Left lung (tissue), 14 donors: ENCODE data around the gene TUBA3C. TPM values are rescaled to one million over a fixed set of nuclear protein-coding genes. Genes with fewer than 3 reads are reported as not detected.
"Not testable (repeated sequence)": the region's sequence is repeated elsewhere in the genome, so short reads cannot be mapped to it uniquely, and the experiment has no call there.

Experiments
- ATAC-seq: fragments of 200-7000 bp; cut with Tn5 transposase; one replicate; pipeline ENCODE4 v1.9.1; 2020; ENCODE audit warnings: moderate library complexity
- DNase-seq, 4 donors: peaks; one replicate each; pipeline ENCODE4 v3.0.0-alpha.2; 2013 to 2020
- H3K27ac ChIP-seq, 2 donors: fragments of 200-600 bp; sonication (generic) in 1 of 2; one replicate each; pipeline versions ENCODE4 v1.5.0 to v1.8.0; 2020 to 2021
- H3K27me3 ChIP-seq, 2 donors: fragments of 200-600 bp; sonication (generic) in 1 of 2; one replicate each; pipeline versions ENCODE4 v1.5.0 to v1.8.0; 2020 to 2021
- H3K36me3 ChIP-seq, 2 donors: fragments of 200-600 bp; sonication (generic) in 1 of 2; one replicate each; pipeline versions ENCODE4 v1.5.0 to v1.8.0; 2020 to 2021
- H3K4me1 ChIP-seq, 2 donors: fragments of 200-600 bp; one replicate each; pipeline ENCODE4 v1.8.0; 2021
- H3K4me3 ChIP-seq, 2 donors: fragments of 200-600 bp; sonication (generic) in 1 of 2; one replicate each; pipeline versions ENCODE4 v1.5.0 to v1.8.0; 2020 to 2021; ENCODE audit warnings: mild to moderate bottlenecking in 1 of 2
- H3K9me3 ChIP-seq, 2 donors: fragments of 200-600 bp; sonication (generic) in 1 of 2; one replicate each; pipeline versions ENCODE4 v1.5.0 to v1.8.0; 2020 to 2021
- intact Hi-C, 2 donors: fragments of 100-400 bp; cut with DNase I; formaldehyde crosslinking; loops; one replicate each; pipeline versions ENCODE4 v1.11.2 to v1.14.2; 2022
- long read RNA-seq, 12 donors: library from polyadenylated mRNA in 2 of 12; unstranded in 2 of 12; transcript quantifications; one replicate each; pipeline ENCODE4 v2.0.0 and lab custom pipeline, GENCODE V29; 2019 to 2026
- polyA plus RNA-seq, 6 donors: library from polyadenylated mRNA; unstranded; fragments of 120-200 nt; gene quantifications; one replicate each; pipeline ENCODE4 v1.2.1, GENCODE V29; 2013; ENCODE audit not compliant: insufficient read length in 6 of 6
- total RNA-seq, 2 donors: library from RNA; stranded (reverse); fragmentation: NEBNext Ultra II Directional; extraction: Animal tissue kit (Norgen Biotek cat#: 25700); gene quantifications; one replicate each; pipeline ENCODE4 v1.2.1, GENCODE V29; 2021
- TF ChIP-seq, protein P1 (sequence below), 2 donors: fragments of 200-600 bp; sonication (generic) in 1 of 2; IDR thresholded peaks; one replicate each; pipeline versions ENCODE4 v1.5.0 to v1.8.0; 2021; ENCODE audit warnings: antibody characterized with exemption in 2 of 2
- donor health status: DM: no; HTN: yes; CAD: no.
- donor health status: DM: no; HTN: no; CAD: no.

TUBA3C gene
- not detected for total RNA-seq
- not detected for polyA plus RNA-seq
- long read RNA-seq, donor 1: 0 reads
- long read RNA-seq, donor 2: 0 reads
- long read RNA-seq, donor 3: 0 reads
- long read RNA-seq, donor 4: 0 reads
- long read RNA-seq, donor 5: 0 reads
- long read RNA-seq, donor 6: 0 reads
- long read RNA-seq, donor 7: 0 reads
- long read RNA-seq, donor 8: 0 reads
- long read RNA-seq, donor 9: 0 reads
- long read RNA-seq, donor 10: 0 reads
- long read RNA-seq, donor 11: 0 reads
- long read RNA-seq, donor 12: 0 reads

DNA sequence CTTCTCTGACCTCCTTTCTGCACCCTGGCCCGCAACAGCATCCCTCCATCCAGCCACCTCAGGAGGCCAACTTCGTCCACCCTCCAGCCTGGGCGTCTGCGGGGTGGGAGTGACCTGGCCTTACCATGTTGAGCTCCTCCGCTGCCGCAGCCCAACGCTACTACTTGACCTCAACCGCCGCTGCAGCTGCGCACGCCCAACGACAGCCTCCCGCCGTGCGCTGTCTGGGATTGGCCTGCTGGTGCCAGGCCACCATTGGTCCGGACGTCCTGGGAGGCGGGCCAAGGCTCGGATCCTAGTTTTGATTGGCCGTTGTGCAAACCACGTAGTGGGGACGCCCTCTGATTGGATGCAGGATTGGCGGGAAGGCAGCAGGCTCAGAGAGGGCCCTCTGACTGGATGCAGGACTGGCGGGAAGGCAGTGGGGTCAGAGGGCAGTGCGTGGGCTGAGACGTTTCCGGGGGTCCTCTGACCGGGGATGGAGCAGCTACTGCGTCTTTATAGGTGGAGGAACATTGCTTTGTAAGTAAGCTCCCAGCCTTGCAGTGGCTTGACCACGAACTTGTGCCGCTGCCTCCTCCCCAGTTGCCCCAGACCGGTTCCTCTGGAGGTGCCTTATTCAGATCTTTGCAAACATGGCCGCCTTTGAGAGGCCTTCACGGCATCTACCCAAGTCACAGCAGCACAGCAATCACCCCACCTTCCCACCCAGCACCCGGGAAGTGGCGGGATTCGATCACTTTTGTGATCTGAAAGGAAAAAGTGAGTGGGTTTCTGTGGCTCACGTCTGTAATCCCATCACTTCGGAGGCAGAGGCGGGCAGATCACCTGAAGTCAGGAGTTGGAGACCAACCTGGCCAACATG is at the start of gene TUBA3C:
TSS of gene TUBA3C (minus strand) at position 204 of the 865 bp plus-strand sequence. CDS start at position 127, 77 bp downstream.
- H3K4me3 ChIP-seq: no peak within 1 kb of the TSS
- H3K9me3 ChIP-seq: peaks cover 0 to 31% of the 10 kb centered on the region in 2 donors
- no peak for ATAC-seq
- no peak within 1 kb of the TSS for H3K27ac ChIP-seq
- TF ChIP-seq, protein P1, sequence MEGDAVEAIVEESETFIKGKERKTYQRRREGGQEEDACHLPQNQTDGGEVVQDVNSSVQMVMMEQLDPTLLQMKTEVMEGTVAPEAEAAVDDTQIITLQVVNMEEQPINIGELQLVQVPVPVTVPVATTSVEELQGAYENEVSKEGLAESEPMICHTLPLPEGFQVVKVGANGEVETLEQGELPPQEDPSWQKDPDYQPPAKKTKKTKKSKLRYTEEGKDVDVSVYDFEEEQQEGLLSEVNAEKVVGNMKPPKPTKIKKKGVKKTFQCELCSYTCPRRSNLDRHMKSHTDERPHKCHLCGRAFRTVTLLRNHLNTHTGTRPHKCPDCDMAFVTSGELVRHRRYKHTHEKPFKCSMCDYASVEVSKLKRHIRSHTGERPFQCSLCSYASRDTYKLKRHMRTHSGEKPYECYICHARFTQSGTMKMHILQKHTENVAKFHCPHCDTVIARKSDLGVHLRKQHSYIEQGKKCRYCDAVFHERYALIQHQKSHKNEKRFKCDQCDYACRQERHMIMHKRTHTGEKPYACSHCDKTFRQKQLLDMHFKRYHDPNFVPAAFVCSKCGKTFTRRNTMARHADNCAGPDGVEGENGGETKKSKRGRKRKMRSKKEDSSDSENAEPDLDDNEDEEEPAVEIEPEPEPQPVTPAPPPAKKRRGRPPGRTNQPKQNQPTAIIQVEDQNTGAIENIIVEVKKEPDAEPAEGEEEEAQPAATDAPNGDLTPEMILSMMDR (IDR thresholded peaks at IDR 0.05): no peak
- DNase-seq: no peak
- no peaks in the 10 kb centered on the region for H3K4me1 ChIP-seq
- intact Hi-C loops: no loop called here
- no peaks in the 10 kb centered on the region for H3K27me3 ChIP-seq
- no peaks in the 10 kb centered on the region for H3K36me3 ChIP-seq

DNA sequence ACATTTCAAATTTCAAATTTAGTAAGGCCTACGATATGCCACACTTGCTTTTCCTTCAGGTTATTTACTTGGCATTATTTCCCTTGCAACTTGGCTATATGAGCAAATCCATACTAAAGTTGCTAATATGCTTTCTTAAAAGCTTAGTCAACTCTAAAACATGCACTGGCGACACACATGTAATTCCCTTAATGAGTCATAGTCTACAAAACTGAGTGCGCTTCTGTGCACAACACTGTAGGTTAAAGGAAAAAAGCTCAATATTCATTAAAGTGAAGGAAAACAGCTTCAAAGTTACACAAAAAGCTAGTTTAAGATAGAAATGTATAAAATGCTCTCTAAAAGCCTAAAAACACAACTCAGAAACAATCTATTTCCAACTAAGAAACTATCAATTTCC is 25.8 kb upstream of the TUBA3C start:
- H3K4me1 ChIP-seq, intact Hi-C loops, H3K4me3 ChIP-seq, H3K27me3 ChIP-seq, H3K36me3 ChIP-seq, ATAC-seq, H3K9me3 ChIP-seq, H3K27ac ChIP-seq, DNase-seq: not testable (repeated sequence)

DNA sequence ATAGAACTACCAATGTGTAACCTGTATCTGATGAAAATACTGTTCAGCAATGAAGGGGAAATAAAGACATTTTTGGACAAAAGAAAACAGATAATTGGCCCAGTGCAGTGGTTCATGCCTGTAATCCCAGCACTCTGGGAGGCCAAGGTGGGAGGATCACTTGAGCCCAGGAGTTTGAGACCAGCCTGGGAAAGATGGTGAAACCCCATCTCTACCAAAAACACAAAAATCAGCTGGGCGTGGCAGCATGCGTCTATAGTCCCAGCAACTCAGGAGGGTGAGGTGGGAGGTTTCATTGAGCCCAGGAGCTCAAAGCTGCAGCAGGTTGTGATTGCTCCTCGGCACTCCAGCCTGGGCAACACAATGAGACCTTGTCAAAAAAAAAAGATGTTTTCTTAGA is 11.0 kb upstream of the TUBA3C start:
- ATAC-seq, H3K4me3 ChIP-seq, DNase-seq, H3K36me3 ChIP-seq, H3K4me1 ChIP-seq, H3K9me3 ChIP-seq, intact Hi-C loops, H3K27me3 ChIP-seq, H3K27ac ChIP-seq: not testable (repeated sequence)

DNA sequence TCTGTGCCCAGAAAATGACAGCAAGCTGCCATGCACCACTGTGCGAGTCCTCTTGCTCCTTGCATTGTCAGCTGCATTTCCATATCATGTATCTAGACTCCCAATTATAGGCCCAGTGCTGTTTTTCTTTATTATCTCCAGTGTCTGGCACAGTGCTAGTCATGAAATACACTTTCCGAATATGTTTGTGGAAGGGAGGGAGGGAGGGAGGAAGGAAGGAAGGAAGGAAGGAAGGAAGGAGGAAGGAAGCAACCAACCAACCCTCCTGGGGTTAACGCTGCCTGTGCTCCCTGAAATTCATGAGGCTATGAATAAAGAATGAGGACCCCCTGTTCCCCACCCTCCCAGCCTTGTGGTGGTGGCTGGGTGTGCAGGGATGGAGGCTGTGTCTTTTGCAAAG is 8.3 kb upstream of the TUBA3C start:
- intact Hi-C loops, H3K27me3 ChIP-seq, DNase-seq, H3K4me1 ChIP-seq, H3K9me3 ChIP-seq, H3K4me3 ChIP-seq, H3K36me3 ChIP-seq, H3K27ac ChIP-seq, ATAC-seq: not testable (repeated sequence)

DNA sequence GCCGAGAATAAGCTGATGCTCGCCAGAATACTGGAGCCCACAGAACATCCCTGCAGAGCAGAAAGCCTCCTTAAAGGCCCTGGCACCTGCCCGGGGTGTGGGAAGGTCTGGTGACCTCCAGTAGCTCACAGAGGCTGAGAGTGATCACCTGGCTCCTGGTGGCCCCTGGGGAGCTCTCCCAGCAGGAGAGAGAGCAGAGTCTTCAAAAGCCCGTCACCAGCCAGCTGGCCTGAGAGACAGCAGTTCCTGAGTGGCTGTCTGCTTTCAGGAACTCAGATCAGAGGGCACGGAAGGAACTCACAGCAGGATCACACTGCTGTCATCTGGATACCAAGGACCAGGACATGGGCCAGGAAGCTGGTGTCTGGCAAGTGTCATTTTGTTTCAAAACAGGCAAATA is 7.7 kb upstream of the TUBA3C start:
- ATAC-seq, H3K27ac ChIP-seq, DNase-seq, intact Hi-C loops, H3K27me3 ChIP-seq, H3K9me3 ChIP-seq, H3K4me1 ChIP-seq, H3K4me3 ChIP-seq, H3K36me3 ChIP-seq: not testable (repeated sequence)

DNA sequence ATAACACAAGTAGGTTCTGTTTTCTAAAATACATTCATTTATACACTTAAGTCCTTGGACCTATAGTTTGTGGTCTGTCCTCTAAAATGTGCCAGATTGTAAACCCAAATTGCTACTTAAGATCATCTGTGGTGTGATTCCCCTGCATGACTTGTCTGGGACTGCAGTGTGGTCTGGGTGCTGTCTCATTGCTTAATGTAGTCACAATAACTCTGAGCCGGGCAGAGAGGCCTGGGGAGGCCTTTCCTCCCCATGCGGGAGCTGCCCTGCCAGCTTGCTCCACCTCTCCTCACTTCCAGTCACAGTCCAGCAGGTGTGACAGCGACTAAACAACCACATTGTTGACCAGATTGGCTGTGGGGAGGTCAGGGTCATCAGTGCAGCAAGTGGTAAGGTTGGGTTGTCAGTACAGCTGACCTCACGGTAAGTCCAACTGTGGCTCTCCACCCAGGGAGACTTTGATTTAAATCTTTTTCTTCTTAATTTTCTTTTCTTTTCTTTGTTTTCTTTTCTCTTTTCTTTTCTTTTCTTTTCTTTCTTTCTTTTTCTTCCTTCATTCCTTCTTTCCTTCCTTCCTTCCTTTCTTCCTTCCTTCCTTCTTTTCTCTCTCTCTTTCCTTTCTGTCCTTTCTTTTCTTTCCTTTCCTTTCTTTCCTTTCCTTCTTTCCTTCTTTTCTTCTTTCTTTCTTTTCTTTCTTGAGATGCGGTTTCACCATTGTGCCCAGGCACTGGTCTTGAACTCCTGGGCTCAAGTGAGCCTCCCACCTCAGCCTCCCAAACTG is 4.4 kb upstream of the TUBA3C start:
- H3K4me1 ChIP-seq: no peaks in the 10 kb centered on the region
- ATAC-seq (no peak), DNase-seq (no peak)
- no peak overlapping the region for H3K27ac ChIP-seq
- peaks cover 0 to 13% of the 10 kb centered on the region in 2 donors for H3K9me3 ChIP-seq
- TF ChIP-seq, protein P1 (IDR thresholded peaks at IDR 0.05): no peak
- no peaks in the 10 kb centered on the region for H3K36me3 ChIP-seq
- no peaks in the 10 kb centered on the region for H3K27me3 ChIP-seq
- intact Hi-C loops: no loop called here
- no peak overlapping the region for H3K4me3 ChIP-seq
